Left renal cortex interstitium (tissue), 4 donors: ENCODE results near the gene PBX1. TPM values are rescaled to one million over a fixed set of nuclear protein-coding genes. Genes with fewer than 3 reads are reported as not detected.

Source experiments
- DNase-seq, 4 donors: peaks; one replicate each; pipeline ENCODE4 v3.0.0-alpha.2; 2013; ENCODE audit warnings: low read depth in 4 of 4, low spot score in 2 of 4, missing footprints in 1 of 4
- polyA plus RNA-seq, 4 donors: library from polyadenylated mRNA; unstranded; fragments of 120-200 nt; gene quantifications; one replicate each; pipeline ENCODE4 v1.2.1, GENCODE V29; 2013; ENCODE audit not compliant: insufficient read length in 4 of 4

PBX1 gene
- polyA plus RNA-seq, 4 donors, result 156 to 177 (median 163) TPM

DNA sequence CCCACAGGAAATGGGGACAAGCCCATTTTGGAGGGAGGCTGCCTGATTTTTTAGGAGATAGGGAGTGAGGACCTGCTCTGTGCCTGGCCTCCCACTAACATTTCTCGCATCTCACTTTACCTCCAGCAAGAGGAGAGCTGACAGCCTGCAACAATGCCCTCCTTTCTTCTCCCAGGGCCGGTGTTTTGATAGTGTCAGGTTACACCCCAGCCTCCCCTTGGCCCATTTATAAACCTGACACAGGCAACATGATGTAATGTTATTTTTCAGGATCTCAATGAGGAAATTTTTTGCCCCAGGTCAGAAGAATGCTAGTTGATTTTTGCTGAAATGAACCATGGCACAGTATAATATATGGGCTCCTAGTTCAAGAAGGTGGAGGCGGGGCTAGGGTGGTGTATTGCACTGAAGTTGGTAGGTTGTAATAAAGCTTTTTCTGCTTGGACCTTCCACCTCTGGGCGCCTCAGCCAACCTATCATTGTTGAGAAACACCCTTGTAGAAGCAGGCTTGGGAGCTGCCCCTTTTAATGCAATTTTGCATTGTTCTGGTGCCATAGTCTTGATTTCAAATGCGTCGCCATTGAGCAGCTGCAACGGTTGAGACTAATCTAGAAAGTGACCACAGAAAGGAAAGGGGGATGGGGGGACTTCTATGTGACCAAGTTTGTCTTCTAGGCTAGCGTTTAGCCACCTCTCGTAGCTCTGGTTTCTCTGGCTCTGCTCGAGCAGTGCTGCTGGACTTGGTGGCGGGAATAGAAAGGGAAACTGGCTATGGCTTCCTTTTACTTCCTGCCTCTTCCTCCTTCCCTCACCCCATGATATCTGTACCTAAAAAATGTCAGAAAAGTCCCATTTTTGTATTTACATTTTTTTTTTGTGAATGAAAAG lies 53.0 kb downstream of the PBX1 start:
- DNase-seq, result peak in 2 of 4 donors; percentile 65 to 87

- DNase-seq, result no peak
Measured at GRCh38 chr1:164613176-164613575, 54.2 kb downstream of the PBX1 start.

DNA sequence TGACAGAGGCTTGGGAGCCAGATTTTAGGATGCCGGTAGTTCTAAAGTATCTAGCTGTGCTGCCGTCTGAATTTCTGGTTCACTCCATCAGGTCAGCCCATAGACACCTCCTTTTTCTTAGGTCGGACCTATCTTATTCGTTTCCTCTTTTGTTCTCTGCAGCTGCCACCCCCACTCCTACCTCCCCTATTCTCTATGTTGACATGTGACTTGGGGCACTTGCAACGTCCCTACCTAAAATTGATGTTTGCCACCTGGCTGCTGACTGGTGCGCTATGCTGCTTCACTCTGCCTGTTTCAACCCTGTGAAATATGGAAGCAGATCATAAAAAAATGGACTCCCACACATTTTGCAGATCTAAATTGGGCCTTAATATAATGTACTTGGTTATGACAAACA lies 55.3 kb downstream of the PBX1 start:
- no peak for DNase-seq

- no peak for DNase-seq
Measured at GRCh38 chr1:164617377-164618201, 58.6 kb downstream of the PBX1 start.

- DNase-seq, result no peak
Measured at GRCh38 chr1:164618202-164618564, 59.2 kb downstream of the PBX1 start.

- no peak for DNase-seq
Measured at GRCh38 chr1:164619006-164619784, 60.2 kb downstream of the PBX1 start.

GRCh38 chr1:164622068-164622845 lies 63.3 kb downstream of the PBX1 start:
- no peak for DNase-seq

- no peak for DNase-seq
Measured at GRCh38 chr1:164623805-164624204, 64.8 kb downstream of the PBX1 start.

DNA sequence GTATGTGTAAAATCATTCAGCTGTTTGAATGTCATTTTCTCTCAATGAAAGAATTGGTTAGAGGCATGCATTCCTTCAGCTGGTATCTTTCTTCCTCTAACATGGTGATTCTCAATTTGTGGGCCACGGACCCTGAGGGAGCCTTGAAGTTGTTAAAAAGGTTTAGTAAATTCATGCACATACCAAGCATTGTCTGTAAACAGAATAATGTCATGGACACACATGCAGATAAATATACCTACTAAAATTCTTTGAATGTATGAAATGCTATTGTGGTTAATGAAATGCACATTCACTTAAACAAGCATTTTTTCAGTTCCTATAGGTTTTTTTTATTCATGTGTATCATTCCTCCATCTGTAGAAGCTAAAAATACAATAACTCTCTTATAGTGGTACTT lies 65.4 kb downstream of the PBX1 start:
- DNase-seq, result no peak

DNA sequence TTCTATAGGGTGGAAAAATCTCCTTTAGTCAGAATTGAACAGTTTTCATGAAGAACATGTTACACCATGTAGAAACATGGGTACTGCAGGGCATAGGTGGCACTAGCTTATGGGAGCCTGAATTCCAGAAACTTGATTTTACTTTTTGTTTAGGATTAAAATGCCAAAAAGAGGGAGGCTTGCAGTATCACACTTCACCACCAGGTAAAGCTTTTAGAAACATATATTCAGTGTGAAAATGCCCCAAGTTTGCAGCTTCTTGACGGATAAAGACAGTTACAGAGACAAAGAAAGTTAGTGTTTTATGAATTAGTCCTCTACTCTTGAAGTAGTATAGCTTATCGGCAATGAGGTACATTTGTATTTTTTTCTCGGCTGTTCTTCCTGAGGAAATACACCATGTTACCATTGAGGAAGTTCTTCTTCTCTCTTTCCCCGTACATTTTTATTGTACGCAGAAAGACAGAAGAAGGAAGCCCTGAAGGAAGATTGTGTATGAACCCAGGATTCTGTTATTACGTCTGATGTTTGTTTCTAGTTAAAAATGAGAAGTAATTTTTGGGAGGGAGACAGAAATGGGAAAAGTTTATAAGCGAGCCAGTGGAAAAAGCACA lies 66.1 kb downstream of the PBX1 start:
- DNase-seq, result no peak

GRCh38 chr1:164628772-164629171 lies 69.8 kb downstream of the PBX1 start:
- no peak for DNase-seq

DNA sequence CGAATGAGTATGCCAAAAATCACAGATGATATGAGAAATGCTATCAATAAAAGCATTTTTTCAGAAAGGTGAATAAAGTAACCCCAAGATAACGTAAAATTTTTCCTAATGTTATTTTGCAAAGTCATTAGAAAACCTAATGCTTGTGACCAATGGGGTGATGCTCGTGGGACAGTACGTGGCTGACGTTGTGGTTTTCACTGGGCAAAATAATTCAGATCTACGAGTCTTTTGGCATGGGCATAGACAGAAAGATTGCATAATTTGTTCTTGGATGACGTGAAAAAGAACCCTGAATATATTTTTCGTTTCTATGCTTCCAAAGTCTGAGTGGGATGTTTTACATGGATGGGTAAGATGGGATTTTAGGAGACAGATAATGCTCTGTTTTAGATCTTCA lies 71.0 kb downstream of the PBX1 start:
- DNase-seq, result no peak

DNA sequence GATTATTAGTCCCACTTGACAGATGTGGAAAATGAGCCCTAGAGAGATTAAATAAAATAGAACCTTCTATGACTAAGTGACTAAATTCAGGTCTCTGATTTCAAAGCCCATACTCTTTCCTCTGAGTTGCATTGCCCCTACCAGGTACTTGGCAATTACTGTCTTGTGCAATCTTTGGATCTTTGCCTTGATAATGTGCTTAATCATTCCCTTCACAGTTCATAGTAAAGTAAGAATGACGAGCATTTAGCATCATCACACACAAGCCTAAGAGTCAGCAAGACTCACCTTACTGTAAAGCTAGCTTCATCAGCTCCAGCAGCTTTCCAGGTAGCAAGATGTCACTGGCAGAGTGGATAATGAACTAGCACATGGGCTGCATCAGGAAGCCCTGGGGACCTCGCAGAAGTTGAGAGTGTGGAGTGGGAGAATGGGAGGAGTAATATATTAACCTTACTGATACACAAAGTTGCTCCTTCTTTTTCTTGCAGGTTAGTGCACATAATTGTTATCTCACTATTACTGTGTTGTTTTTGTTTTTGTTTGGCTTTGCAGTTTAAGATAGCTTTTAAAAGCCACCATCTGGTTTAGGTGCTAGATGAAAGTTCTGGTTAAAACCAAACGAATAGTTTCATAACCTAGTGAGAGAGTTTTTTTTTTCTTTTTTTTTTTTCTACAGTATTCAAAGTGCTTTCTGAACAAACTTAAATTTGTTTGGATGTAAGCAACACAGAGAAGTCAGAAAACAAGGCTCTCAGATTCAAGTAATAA lies 71.8 kb downstream of the PBX1 start:
- DNase-seq, result no peak

DNA sequence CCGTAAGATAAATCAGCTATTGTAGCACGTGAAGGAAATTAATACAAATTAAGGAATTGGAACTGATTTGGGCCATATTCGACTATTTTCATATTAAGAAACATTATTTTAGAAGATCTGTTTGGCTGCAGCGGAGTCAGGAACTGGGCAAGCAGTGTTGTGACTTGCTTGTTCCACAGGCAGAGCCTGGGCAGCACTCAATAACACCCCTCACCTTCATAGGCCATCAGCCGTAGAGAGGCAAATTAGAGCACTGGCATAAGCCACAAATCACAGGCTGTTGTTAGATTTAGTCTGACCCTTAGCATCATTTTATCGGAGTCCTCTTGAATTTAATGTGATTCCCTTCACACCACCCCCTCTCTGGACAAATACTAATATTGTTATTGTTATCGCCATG lies 72.8 kb downstream of the PBX1 start:
- DNase-seq, result no peak

- no peak for DNase-seq
Measured at GRCh38 chr1:164633997-164634396, 75.0 kb downstream of the PBX1 start.

DNA sequence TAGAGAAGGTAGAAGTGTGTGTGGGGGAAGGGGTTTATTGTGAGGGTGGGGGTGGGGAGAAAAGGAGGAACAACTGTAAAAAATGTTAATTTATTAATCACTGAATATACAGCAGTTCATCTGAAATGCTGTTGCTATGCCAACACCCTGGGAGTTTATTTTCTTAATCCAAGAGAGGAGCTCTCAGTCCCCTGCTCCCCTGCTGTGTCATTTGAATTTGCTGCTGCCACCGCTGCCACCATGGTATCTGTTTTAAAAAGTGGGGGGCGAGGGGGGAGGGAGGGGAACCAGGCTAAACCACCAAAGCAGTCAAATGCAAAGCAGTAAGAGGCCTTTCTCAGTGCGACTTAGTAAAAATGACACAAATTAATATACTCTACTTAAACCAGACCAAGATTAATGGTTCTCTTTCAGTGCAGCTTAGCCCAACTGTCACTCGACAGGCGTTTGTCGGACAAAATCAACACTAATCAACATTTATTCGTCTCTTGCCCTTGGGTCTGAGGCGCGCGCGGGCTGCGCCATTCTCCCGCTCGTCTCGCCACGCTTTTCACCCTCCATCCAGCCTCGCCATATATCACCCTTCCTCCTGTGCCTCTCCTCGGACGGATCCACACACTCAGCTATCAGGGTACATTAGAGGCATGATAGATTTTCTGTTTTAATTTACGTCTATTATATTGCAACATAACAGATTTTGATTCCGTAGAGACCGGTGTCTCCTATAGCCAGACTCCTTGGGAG lies 76.2 kb downstream of the PBX1 start:
- no peak for DNase-seq

GRCh38 chr1:164635803-164636731 lies 77.1 kb downstream of the PBX1 start:
- DNase-seq, result peak in 1 of 4 donors; percentile 49
